Stimulated activated CD8-positive, alpha-beta memory T cell treated with anti-CD3 and anti-CD28 coated beads, Interleukin-15, amount 100 ng/mL, for 24 hours (primary cell): ENCODE measurements around the gene GRK5.

Experiments used
- DNase-seq: peaks from one replicate; pipeline ENCODE4 v3.0.0-alpha.2; 2020; ENCODE audit warnings: low read depth

GRK5 gene

DNA sequence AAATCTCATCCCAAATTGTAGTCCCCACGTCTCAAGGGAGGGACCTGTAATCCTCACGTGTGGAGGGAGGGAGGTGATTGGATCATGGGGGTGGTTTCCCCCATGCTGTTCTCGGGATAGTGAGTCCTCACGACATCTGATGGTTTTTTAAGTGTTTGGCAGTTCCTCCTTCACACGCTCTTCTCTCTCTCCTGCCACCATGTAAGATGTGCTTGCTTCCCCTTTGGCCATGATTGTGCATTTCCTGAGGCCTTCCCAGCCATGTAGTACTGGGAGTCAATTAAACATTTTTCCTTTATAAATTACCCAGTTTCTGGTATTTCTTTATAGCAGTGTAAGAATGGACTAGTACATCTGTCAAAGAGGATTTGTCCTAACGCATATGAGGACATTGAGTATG lies 275.6 kb downstream of the GRK5 start:
- no peak for DNase-seq

- DNase-seq = no peak
Measured at GRCh38 chr10:119483839-119484238, 276.5 kb downstream of the GRK5 start.

GRCh38 chr10:119488675-119489074 lies 281.3 kb downstream of the GRK5 start:
- no peak for DNase-seq

DNA sequence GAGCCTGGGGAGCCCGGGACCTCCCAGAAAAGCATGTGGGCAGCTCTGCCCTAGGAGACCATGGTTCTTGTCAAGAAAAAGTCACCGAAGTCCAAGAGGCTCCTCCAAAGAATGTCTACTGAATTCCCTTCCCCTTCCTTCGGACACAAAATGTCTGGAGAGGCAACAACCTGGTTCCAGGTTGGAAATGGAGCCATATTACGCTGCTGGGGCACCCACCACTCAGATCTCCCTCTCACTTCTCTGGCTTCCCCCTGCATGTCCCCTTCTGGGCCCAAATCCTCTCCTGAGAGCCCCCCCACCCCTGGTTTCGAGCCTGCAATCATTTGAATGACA lies 282.6 kb downstream of the GRK5 start:
- no peak for DNase-seq

GRCh38 chr10:119491966-119492757 lies 284.8 kb downstream of the GRK5 start:
- DNase-seq = no peak

DNA sequence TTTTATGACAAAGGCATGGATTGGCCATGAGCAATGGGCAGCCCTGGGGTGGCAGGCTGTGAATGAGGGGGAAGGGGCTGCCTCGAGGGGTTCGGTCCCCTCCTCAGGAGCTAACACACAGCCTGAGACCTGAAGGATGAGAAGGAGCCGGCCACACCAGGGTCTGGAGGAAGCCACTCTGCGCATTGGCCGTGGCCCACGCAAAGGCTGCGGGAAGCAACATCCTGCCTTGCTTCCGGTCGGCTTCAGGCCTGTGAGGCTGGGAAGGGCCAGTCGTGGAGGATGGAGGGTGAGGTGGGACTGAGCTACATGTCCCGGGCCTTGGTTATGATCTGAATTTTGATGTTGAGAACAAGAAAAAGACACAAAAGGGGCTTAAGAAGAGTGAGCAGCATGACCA lies 285.8 kb downstream of the GRK5 start:
- DNase-seq = no peak

DNA sequence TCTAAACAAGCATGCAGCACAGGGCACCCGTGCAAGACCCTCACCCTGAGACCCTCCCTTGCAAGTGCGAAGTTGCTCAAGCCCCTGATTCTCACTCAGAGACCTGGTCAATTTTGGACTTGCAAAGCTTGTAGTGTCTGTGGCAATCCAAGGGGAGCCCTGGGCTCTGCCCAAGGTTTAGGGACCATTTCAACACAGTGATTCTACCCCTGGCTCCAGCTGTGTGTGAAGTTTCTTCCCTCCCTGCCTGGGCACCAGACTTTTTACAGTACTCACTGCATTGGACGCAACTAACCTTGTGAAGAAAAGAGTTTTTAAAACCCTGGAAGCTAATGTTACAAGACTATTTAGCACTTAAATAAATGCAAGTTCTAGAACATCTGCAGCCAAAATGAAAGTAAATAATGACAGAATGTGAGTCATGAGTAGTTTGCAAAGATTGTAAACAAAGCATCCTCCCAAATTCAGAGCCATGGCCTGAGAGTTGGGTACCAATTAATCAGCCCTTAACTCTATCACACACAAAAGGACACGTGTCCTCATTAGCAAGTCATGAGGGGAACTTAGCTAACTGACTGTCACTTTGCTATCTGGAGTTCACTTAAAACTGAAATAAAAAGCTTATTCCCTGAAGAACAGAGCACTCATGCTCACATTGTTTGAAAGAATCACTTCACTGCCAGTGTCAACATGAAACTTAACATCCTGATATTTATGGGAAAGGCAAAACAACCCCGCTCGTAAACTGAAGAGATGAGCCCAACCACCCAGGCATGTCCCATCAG lies 287.1 kb downstream of the GRK5 start:
- no peak for DNase-seq

DNA sequence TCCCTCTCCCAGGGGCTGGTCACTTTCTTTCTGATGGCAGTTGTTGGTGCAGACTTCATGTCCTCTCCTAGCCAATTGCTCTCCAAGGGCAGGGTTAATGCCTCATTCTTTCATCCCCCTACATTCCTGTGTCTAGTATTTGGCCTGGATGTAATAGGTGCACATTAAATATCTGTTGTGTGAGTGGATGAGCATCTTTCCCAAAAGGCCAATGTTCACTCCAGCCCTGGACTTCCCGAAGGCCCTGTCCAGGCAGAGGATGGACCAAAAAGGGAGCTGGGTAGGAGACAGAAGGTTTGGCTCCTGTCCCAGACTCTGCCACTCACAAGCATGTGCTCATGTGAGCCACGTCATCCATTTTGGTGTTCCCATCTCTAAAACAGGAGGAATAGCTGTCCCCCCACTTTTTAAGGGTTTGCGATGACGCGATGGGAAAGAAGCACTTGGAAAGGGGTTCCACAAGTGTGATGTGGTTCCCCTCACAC lies 287.7 kb downstream of the GRK5 start:
- DNase-seq = no peak

DNA sequence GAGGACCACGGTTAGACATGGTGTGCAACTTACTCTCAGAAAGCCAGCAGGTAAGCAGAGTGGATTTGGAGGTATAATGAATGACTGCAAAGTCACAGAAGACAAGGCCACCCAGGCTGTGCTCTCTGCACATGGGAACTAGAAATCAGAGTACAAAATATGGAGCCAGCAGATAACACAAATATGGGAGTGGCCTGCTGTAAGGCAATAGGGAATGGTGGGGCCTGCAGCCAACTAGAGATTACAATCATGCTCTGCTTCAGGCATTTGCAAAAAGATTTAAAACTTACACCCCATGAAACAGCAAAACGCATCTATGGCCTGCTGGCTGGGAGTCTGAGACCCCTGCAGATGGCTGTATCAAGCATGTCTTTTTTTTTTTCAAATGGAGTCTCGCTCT lies 288.2 kb downstream of the GRK5 start:
- no peak for DNase-seq

- DNase-seq = no peak
Measured at GRCh38 chr10:119496273-119496672, 288.9 kb downstream of the GRK5 start.

DNA sequence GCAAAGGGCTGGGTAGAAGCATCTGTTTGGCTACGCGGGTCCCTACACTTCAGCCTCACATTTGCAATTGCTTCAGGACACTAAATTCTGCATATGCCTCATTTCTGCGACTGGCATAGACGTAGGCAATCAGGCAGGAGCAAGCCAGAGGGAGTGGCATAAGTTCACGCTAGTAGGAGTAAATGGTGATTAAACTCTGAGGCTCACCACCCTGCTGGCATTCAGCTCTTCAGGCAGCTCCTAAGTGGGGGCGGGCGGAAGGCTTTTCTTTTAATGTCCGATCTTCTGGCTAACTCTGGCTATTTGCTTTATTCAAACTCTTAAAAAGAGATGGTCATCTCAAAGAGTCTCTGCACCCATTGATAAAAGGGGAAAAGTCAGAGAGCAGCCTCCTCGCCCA lies 289.9 kb downstream of the GRK5 start:
- DNase-seq = no peak

- no peak for DNase-seq
Measured at GRCh38 chr10:119498889-119499676, 291.7 kb downstream of the GRK5 start.

GRCh38 chr10:119499677-119500002 lies 292.3 kb downstream of the GRK5 start:
- no peak for DNase-seq

DNA sequence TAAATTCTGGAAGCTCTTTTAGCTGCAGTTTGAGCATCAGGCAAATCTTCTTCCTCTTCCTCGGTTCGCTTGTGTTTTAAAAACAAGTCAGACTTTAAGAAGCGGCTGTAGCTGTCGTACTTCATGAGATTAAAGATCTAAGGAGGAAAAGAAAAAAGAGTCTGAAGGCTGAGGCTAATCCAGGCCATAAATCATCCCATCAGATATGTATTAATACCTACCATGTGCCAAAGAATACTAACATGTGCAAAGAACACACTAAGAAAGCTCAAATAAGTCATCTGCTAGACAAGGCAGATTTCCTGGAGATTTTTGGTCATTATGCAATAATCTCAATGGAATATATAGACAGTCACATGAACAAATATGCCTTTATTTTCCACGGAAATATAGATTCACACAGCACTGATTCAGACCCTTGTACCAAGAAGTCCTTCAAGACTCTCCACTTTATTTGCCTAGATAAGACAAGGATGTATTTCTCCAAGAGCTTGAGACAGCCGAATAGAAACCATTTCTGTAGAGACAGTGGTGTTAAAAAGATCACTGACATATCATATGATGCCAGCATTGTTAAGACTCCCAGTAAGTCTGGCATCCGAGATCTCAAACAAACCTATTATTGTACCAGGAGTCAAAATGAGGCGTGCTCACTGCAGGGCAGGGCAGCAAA lies 292.9 kb downstream of the GRK5 start:
- no peak for DNase-seq

GRCh38 chr10:119500821-119501220 lies 293.4 kb downstream of the GRK5 start:
- no peak for DNase-seq

GRCh38 chr10:119501690-119502089 lies 294.3 kb downstream of the GRK5 start:
- DNase-seq = no peak

- DNase-seq = peak; percentile 35
Measured at GRCh38 chr10:119502209-119502608, 294.8 kb downstream of the GRK5 start.

DNA sequence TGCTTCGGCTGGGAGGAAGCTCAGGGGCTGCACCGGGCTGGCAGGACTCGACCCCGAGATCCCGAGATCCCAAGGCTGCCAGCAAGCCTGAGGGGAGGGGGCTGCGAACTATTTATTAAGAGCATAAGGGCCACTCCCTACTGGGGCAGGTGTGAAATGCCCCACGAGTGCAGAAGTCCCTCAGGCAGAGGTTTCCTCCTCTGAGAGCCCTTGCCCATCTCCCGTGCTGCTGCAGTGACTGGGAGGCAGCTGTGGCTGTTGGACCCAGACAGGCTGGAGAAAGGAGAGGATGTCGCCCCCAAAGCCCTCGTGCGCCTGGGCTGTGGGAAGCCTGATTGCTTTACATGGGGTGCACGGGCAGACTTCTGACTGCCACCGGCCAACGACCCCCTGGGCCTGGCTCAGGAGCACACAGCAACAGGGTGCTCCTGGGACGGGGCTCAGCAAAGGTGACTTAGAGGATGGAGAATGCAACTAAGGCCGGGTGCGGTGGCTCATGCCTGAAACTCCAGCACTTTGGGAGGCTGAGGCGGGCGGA lies 295.3 kb downstream of the GRK5 start:
- DNase-seq = no peak

GRCh38 chr10:119503821-119504220 lies 296.4 kb downstream of the GRK5 start:
- DNase-seq = no peak

DNA sequence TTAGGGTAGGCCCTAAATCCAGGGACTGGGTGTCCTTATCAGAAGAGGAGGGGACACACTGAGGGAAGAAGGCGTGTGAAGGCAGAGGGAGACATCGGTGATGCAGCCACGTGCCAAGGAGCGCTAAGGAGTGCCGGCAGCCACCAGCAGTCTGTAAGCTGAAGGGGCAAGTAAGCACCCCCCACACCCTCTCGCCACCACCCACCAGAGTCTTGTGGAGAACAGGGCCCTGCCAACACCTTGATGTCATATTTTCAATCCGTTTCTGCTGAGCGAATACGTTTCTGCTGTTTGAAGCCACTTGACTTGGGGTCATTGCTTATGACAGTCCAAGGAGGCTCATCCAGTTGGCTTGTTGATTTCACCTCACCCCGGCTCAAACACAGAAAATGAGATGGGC lies 297.3 kb downstream of the GRK5 start:
- no peak for DNase-seq

GRCh38 chr10:119505131-119505551 lies 297.8 kb downstream of the GRK5 start:
- DNase-seq = no peak
